Measurements from ENCODE around the gene ANKRD39.
A peak's percentile ranks its signal among the peaks of the same experiment; 100 is the strongest.

ANKRD39 gene

DNA sequence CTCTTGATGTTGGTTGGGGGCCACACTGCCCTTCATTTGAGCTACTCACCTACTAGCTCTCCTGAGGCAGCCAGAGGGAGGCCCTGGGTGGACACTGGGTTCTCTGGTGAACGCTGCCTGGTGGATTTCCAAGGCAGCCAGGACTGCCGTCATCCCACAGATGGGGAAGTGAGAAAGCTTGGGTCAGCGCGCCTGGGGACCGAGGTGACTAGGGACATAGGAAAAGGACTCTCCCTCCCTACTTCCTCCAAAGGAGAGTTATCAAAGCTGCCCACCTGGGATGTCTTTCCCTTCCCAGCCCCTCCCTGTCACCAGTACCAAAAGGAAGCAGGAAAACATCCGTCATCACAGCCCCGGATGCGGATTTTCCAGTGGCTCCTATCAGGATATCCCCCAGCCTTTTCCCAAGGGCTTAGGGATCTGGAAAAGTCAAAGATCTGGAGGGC lies 15.9 kb upstream of the ANKRD39 start:
- no peak for TF ChIP-seq FOXM1 (IDR thresholded peaks at IDR 0.05; ENCODE audit: borderline replicate concordance, low read depth)
- no peak for TF ChIP-seq TCF12 (IDR thresholded peaks at IDR 0.05; ENCODE audit: low read depth)
- TF ChIP-seq NFIC (IDR thresholded peaks at IDR 0.05), result no peak
- no peak for TF ChIP-seq CREB1 (IDR thresholded peaks at IDR 0.05; ENCODE audit: low read depth)
- TF ChIP-seq RAD21 (IDR thresholded peaks at IDR 0.05; ENCODE audit: low read depth), result no peak

DNA sequence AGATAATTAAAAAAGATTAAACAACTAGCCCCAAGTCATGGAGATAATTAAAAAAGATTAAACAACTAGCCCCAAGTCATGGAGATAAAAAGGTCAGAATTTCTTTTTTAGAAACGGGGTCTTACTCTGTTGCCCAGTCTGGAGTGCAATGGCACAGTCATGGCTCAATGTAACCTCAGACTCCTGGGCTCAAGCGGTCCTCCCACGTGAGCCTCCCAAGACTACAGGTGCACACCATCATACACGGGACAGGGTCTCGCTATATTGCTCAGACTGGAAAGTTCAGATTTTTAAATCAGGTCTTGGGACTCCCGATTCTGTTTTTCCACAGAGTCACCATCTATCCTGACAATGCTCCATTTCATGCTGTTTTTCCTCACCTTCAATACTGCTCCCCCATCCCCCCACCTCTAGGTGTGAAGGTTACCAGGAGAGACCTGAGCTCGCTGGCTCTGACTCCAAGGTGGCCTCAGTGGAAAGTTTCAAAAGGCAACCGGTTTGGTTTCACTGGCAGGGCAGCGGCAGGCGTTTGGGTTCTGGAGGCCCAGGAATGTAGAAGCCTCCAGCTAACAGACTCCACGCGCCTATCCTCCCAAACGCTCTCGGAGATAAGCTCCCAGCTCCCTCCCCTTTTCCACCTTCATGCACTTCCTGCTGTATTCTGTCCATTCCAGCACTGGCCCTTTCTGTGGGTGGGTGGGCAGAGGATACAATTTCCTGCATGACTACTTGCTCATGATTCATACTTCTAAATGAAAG lies 15.0 kb upstream of the ANKRD39 start:
- no peak for TF ChIP-seq NFIC (IDR thresholded peaks at IDR 0.05)
- TF ChIP-seq, protein P1, sequence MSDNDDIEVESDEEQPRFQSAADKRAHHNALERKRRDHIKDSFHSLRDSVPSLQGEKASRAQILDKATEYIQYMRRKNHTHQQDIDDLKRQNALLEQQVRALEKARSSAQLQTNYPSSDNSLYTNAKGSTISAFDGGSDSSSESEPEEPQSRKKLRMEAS (IDR thresholded peaks at IDR 0.05), result no peak
- no peak for TF ChIP-seq CREB1 (IDR thresholded peaks at IDR 0.05; ENCODE audit: low read depth)
- no peak for TF ChIP-seq YY1 (IDR thresholded peaks at IDR 0.05; ENCODE audit: low read depth)
- no peak for TF ChIP-seq REST (IDR thresholded peaks at IDR 0.05; ENCODE audit: low read depth)
- TF ChIP-seq CEBPB (IDR thresholded peaks at IDR 0.05), result no peak
- no peak for TF ChIP-seq FOXM1 (IDR thresholded peaks at IDR 0.05; ENCODE audit: borderline replicate concordance, low read depth)
- TF ChIP-seq EP300 (IDR thresholded peaks at IDR 0.05; ENCODE audit: borderline replicate concordance), result no peak
- TF ChIP-seq TAF1 (IDR thresholded peaks at IDR 0.05; ENCODE audit: low read depth), result no peak
- no peak for TF ChIP-seq RAD21 (IDR thresholded peaks at IDR 0.05; ENCODE audit: low read depth)
- TF ChIP-seq, protein P2, sequence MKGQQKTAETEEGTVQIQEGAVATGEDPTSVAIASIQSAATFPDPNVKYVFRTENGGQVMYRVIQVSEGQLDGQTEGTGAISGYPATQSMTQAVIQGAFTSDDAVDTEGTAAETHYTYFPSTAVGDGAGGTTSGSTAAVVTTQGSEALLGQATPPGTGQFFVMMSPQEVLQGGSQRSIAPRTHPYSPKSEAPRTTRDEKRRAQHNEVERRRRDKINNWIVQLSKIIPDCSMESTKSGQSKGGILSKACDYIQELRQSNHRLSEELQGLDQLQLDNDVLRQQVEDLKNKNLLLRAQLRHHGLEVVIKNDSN (IDR thresholded peaks at IDR 0.05), result no peak
- no peak for TF ChIP-seq EGR1 (IDR thresholded peaks at IDR 0.05)
- TF ChIP-seq TEAD4 (IDR thresholded peaks at IDR 0.05), result no peak
- TF ChIP-seq ZBTB7A (IDR thresholded peaks at IDR 0.05; ENCODE audit: low read depth), result no peak
- TF ChIP-seq TCF12 (IDR thresholded peaks at IDR 0.05; ENCODE audit: low read depth), result no peak

GRCh38 chr2:96870626-96871255 lies 12.9 kb upstream of the ANKRD39 start:
- TF ChIP-seq, protein P1 (IDR thresholded peaks at IDR 0.05), result peak; percentile 67
- TF ChIP-seq REST (IDR thresholded peaks at IDR 0.05; ENCODE audit: low read depth) (no peak), EGR1 (IDR thresholded peaks at IDR 0.05) (0 out of 2 replicates have a peak, but pooled peaks have one; percentile 9), TAF1 (IDR thresholded peaks at IDR 0.05; ENCODE audit: low read depth) (no peak; the same call in 1 of the 2 replicates), NFIC (IDR thresholded peaks at IDR 0.05) (no peak)

- TF ChIP-seq TEAD4 (IDR thresholded peaks at IDR 0.05) (no peak), YY1 (IDR thresholded peaks at IDR 0.05; ENCODE audit: low read depth) (peak; percentile 7; the same call in 1 of the 2 replicates), RAD21 (IDR thresholded peaks at IDR 0.05; ENCODE audit: low read depth) (no peak), REST (IDR thresholded peaks at IDR 0.05; ENCODE audit: low read depth) (no peak), TAF1 (IDR thresholded peaks at IDR 0.05; ENCODE audit: low read depth) (no peak; the same call in 1 of the 2 replicates), FOXM1 (IDR thresholded peaks at IDR 0.05; ENCODE audit: borderline replicate concordance, low read depth) (no peak), NFIC (IDR thresholded peaks at IDR 0.05) (no peak), ZBTB7A (IDR thresholded peaks at IDR 0.05; ENCODE audit: low read depth) (peak; percentile 86), TCF12 (IDR thresholded peaks at IDR 0.05; ENCODE audit: low read depth) (0 out of 2 replicates have a peak, but pooled peaks have one; percentile 6), EGR1 (IDR thresholded peaks at IDR 0.05) (peak; percentile 64), CEBPB (IDR thresholded peaks at IDR 0.05) (no peak), CREB1 (IDR thresholded peaks at IDR 0.05; ENCODE audit: low read depth) (0 out of 2 replicates have a peak, but pooled peaks have one; percentile 41), EP300 (IDR thresholded peaks at IDR 0.05; ENCODE audit: borderline replicate concordance) (no peak)
- TF ChIP-seq, protein P1 (IDR thresholded peaks at IDR 0.05), result no peak
Measured at GRCh38 chr2:96869822-96870625, 12.2 kb upstream of the ANKRD39 start, which contains the start of gene SEMA4C. Gene SEMA4C (minus strand): TSS chr2:96870080. CDS start chr2:96867886, 2,194 bp downstream.
